Neural progenitor cell (in vitro differentiated cells): ENCODE measurements around the gene ADH4.
"Not testable (repeated sequence)": the region's sequence is repeated elsewhere in the genome, so short reads cannot be mapped to it uniquely, and the experiment has no call there.

ENCODE experiments used
- EZH2 ChIP-seq: fragments of 200-600 bp; sonication (generic); IDR thresholded peaks from 2 replicates; pipeline ENCODE4 v1.6.1; 2017; ENCODE audit warnings: antibody characterized with exemption, mild to moderate bottlenecking, moderate library complexity
- EZH2phosphoT487 ChIP-seq: fragments of 200-600 bp; sonication (generic); IDR thresholded peaks from 2 replicates; pipeline ENCODE4 v1.6.1; 2017; ENCODE audit warnings: antibody characterized with exemption

GRCh38 chr4:99109286-99109685 is 34.8 kb downstream of the ADH4 start:
- TF ChIP-seq EZH2phosphoT487, EZH2: not testable (repeated sequence)
